Astrocyte (in vitro differentiated cells and primary cell): ENCODE data around the gene IL18RAP. TPM values are rescaled to one million over a fixed set of nuclear protein-coding genes. Genes with fewer than 3 reads are reported as not detected.

Experiments
- DNase-seq: peaks from one replicate; pipeline ENCODE4 v3.0.0-alpha.2; 2010; ENCODE audit warnings: low read depth
- FAIRE-seq: peaks from 2 replicates; lab custom pipeline; 2011; peaks lifted over from hg19 to GRCh38; lab: Jason Lieb, UNC
- H2AFZ ChIP-seq: 2 replicates; pipeline ENCODE4 v1.6.0; 2012; ENCODE audit warnings: low read depth, low read length, inconsistent platforms
- H3K27ac ChIP-seq: 2 replicates; pipeline ENCODE4 v1.5.1; 2011; ENCODE audit warnings: low read depth, low read length, inconsistent platforms
- H3K27me3 ChIP-seq: 2 replicates; pipeline ENCODE4 v1.6.0; 2011; ENCODE audit warnings: low read length, inconsistent platforms; ENCODE audit not compliant: insufficient read depth
- H3K36me3 ChIP-seq: 2 replicates; pipeline ENCODE4 v1.5.1; 2011; ENCODE audit warnings: low read length, inconsistent platforms; ENCODE audit not compliant: insufficient read depth
- H3K4me1 ChIP-seq: 2 replicates; pipeline ENCODE4 v1.5.1; 2011; ENCODE audit warnings: low read length, inconsistent platforms; ENCODE audit not compliant: insufficient read depth
- H3K4me2 ChIP-seq: 2 replicates; pipeline ENCODE4 v1.6.0; 2012; ENCODE audit warnings: low read length, inconsistent platforms
- H3K4me3 ChIP-seq: 2 replicates; pipeline ENCODE4 v1.5.1; 2011; ENCODE audit warnings: low read depth, mild to moderate bottlenecking, low read length, inconsistent platforms; ENCODE audit not compliant: insufficient read depth
- H3K79me2 ChIP-seq: 2 replicates; pipeline ENCODE4 v1.6.0; 2012; ENCODE audit warnings: mild to moderate bottlenecking, low read length, inconsistent platforms; ENCODE audit not compliant: insufficient read depth
- H3K9ac ChIP-seq: 2 replicates; pipeline ENCODE4 v1.6.0; 2012; ENCODE audit warnings: mild to moderate bottlenecking, low read length, inconsistent platforms
- H3K9me3 ChIP-seq: 2 replicates; pipeline ENCODE4 v1.5.1; 2012; ENCODE audit warnings: low read depth, mild to moderate bottlenecking, low read length, inconsistent platforms; ENCODE audit not compliant: insufficient read depth
- H4K20me1 ChIP-seq: 2 replicates; pipeline ENCODE4 v1.6.0; 2012; ENCODE audit warnings: low read length, inconsistent platforms; ENCODE audit not compliant: insufficient read depth
- H3K27ac Mint-ChIP-seq: one replicate; pipeline ENCODE4 v1.8.0; 2021; ENCODE audit warnings: mild to moderate bottlenecking, mixed read lengths; ENCODE audit not compliant: unreplicated experiment
- H3K27me3 Mint-ChIP-seq: one replicate; pipeline ENCODE4 v1.8.0; 2021; ENCODE audit warnings: low read depth, mixed read lengths; ENCODE audit not compliant: unreplicated experiment
- H3K36me3 Mint-ChIP-seq: one replicate; pipeline ENCODE4 v1.8.0; 2021; ENCODE audit warnings: low read depth, mixed read lengths; ENCODE audit not compliant: unreplicated experiment
- H3K4me1 Mint-ChIP-seq: one replicate; pipeline ENCODE4 v1.8.0; 2021; ENCODE audit warnings: low read depth, mixed read lengths; ENCODE audit not compliant: unreplicated experiment
- H3K4me3 Mint-ChIP-seq: one replicate; pipeline ENCODE4 v1.8.0; 2021; ENCODE audit warnings: mild to moderate bottlenecking, moderate library complexity, mixed read lengths; ENCODE audit not compliant: unreplicated experiment
- H3K9me3 Mint-ChIP-seq: one replicate; pipeline ENCODE4 v1.8.0; 2021; ENCODE audit warnings: mild to moderate bottlenecking, mixed read lengths; ENCODE audit not compliant: unreplicated experiment
- EZH2 ChIP-seq: IDR thresholded peaks from 2 replicates; pipeline ENCODE4 v1.6.1; 2012; ENCODE audit warnings: mild to moderate bottlenecking, low read length, inconsistent platforms; ENCODE audit not compliant: insufficient read depth
- total RNA-seq: library from RNA; stranded (reverse); gene quantifications from 2 replicates; pipeline ENCODE4 v1.2.1, GENCODE V29; 2021
- TF ChIP-seq, protein P1 (sequence below): IDR thresholded peaks from 2 replicates; pipeline ENCODE4 v1.5.1; 2011; ENCODE audit warnings: low read depth, mild to moderate bottlenecking, inconsistent platforms, low read length, moderate library complexity; ENCODE audit not compliant: insufficient read depth

IL18RAP gene
- total RNA-seq, 1 donor from 2014 or later: not detected

DNA sequence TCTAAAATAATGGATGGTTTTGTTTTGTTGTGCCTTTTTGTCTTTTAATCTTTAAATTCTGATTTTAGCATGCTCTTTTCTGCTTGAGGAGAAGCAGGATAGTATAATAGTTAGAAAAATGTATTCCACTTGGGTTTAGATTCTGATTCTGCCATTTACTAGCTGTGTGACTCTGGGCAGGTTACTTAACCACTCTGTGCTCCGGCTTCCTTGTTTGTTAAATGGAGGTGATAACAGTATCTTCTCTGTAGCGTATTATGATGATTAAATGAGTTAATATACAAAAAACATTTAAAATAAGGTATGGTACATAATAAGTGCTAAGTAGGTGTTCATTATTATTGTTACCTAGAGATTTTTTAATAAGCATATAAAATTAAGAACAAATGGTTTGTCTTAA lies 26.9 kb upstream of the IL18RAP start:
- Histone ChIP-seq H3K9me3 (no peaks in the 10 kb centered on the region), H3K36me3 (no peaks in the 10 kb centered on the region), H3K4me2 (no peak overlapping the region), H2AFZ (no peak overlapping the region), H3K4me3 (no peak overlapping the region), H3K27ac (no peak overlapping the region), H3K9ac (no peak overlapping the region), H4K20me1 (no peaks in the 10 kb centered on the region), H3K79me2 (no peaks in the 10 kb centered on the region), H3K4me1 (no peaks in the 10 kb centered on the region), H3K27me3 (peaks cover 5% of the 10 kb centered on the region)
- Mint-ChIP-seq H3K9me3 (no peaks in the 10 kb centered on the region), H3K36me3 (no peaks in the 10 kb centered on the region), H3K4me1 (no peaks in the 10 kb centered on the region), H3K27ac (no peak overlapping the region), H3K4me3 (no peak overlapping the region), H3K27me3 (no peaks in the 10 kb centered on the region)
- FAIRE-seq: no peak
- TF ChIP-seq, protein P1, sequence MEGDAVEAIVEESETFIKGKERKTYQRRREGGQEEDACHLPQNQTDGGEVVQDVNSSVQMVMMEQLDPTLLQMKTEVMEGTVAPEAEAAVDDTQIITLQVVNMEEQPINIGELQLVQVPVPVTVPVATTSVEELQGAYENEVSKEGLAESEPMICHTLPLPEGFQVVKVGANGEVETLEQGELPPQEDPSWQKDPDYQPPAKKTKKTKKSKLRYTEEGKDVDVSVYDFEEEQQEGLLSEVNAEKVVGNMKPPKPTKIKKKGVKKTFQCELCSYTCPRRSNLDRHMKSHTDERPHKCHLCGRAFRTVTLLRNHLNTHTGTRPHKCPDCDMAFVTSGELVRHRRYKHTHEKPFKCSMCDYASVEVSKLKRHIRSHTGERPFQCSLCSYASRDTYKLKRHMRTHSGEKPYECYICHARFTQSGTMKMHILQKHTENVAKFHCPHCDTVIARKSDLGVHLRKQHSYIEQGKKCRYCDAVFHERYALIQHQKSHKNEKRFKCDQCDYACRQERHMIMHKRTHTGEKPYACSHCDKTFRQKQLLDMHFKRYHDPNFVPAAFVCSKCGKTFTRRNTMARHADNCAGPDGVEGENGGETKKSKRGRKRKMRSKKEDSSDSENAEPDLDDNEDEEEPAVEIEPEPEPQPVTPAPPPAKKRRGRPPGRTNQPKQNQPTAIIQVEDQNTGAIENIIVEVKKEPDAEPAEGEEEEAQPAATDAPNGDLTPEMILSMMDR: no peak
- TF ChIP-seq EZH2: no peak
- no peak for DNase-seq

DNA sequence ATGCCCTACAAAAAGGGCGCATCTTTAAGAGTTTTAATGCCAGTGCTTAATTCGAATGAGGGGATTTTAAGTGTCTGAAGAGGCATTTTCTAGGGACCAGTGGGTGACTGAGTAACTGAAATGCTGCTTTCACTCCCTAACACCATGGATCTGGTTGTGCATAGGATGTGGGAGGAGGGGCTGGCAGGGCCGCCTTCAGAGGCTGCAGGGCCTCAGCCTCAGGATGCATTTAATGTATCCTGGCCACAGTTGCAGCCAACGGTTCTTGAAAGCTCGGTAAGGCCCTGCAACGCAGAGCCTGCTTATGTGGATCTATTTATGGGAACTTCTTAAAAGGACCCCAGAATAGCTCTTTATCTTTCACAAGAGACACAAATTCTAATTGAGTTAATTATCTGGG lies 25.8 kb upstream of the IL18RAP start:
- H3K27ac Mint-ChIP-seq: no peak overlapping the region
- no peak for FAIRE-seq

DNA sequence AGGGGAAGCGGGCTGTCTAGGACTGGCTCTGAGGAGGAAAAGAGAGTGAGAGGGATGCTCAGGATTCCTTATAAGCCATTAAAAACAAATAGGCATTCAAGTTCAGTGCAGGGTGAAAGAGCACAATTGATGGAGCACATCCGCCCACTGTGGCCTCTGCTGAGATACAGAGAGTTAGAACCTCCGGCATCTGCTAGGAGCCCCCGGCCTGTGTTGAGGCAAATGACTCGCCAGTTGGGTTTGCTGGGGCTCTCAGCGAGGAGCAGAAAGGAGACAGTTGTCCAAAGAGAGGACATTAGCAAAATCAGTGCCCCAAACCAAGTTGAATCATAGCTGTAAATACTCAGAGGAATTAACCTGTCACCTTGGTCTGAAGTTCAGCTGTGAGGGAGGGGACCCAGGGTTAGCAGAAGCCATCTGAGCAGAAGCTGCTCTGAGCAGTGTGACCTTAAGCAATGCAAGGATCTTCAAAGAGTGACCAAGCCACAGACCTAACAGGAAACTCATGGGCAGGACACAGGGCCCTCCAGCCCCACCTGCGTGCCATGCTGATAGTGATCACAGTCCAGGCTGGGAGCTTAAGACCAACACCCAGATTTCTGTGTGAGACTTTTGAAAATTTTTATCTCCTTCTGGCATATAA lies 23.3 kb upstream of the IL18RAP start:
- Histone ChIP-seq H2AFZ (no peak overlapping the region), H3K4me1 (no peaks in the 10 kb centered on the region), H3K27me3 (peaks cover 2% of the 10 kb centered on the region), H3K27ac (no peak overlapping the region), H3K9me3 (no peaks in the 10 kb centered on the region), H3K4me3 (no peak overlapping the region), H3K79me2 (no peaks in the 10 kb centered on the region), H4K20me1 (no peaks in the 10 kb centered on the region), H3K36me3 (no peaks in the 10 kb centered on the region), H3K9ac (no peak overlapping the region), H3K4me2 (no peak overlapping the region)
- H3K27ac Mint-ChIP-seq: no peak overlapping the region
- H3K4me1 Mint-ChIP-seq: no peaks in the 10 kb centered on the region
- H3K27me3 Mint-ChIP-seq: no peaks in the 10 kb centered on the region
- no peak for TF ChIP-seq EZH2
- TF ChIP-seq, protein P1: no peak
- no peaks in the 10 kb centered on the region for H3K36me3 Mint-ChIP-seq
- H3K9me3 Mint-ChIP-seq: no peaks in the 10 kb centered on the region
- no peak overlapping the region for H3K4me3 Mint-ChIP-seq
- no peak for DNase-seq
- no peak for FAIRE-seq

More for the DNA sequence above, 25.8 kb upstream of the IL18RAP start:
- no peak overlapping the region for H2AFZ ChIP-seq
- Mint-ChIP-seq H3K9me3 (no peaks in the 10 kb centered on the region), H3K27me3 (no peaks in the 10 kb centered on the region), H3K4me1 (no peaks in the 10 kb centered on the region), H3K36me3 (no peaks in the 10 kb centered on the region), H3K4me3 (no peak overlapping the region)
- H3K4me2 ChIP-seq: no peak overlapping the region
- H3K4me3 ChIP-seq: no peak overlapping the region
- H3K27me3 ChIP-seq: peaks cover 5% of the 10 kb centered on the region
- no peak for DNase-seq
- no peaks in the 10 kb centered on the region for H3K36me3 ChIP-seq
- H3K79me2 ChIP-seq: no peaks in the 10 kb centered on the region
- no peak overlapping the region for H3K27ac ChIP-seq
- no peak for TF ChIP-seq EZH2
- TF ChIP-seq, protein P1: no peak
- no peaks in the 10 kb centered on the region for H3K9me3 ChIP-seq
- H3K4me1 ChIP-seq: no peaks in the 10 kb centered on the region
- H3K9ac ChIP-seq: no peak overlapping the region
- H4K20me1 ChIP-seq: no peaks in the 10 kb centered on the region
